ENCODE results near the gene CYP2A13.
"Not testable (repeated sequence)": the region's sequence is repeated elsewhere in the genome, so short reads cannot be mapped to it uniquely, and the experiment has no call there.

Gene CYP2A13

GRCh38 chr19:41120929-41121911 is 33.0 kb downstream of the CYP2A13 start:
- DNase-seq, result not testable (repeated sequence)

- not testable (repeated sequence) for DNase-seq
Observed at GRCh38 chr19:41122846-41123245, 34.6 kb downstream of the CYP2A13 start.

GRCh38 chr19:41123716-41124294 is 35.6 kb downstream of the CYP2A13 start:
- no peak for DNase-seq

- DNase-seq, result not testable (repeated sequence)
Observed at GRCh38 chr19:41126765-41127203, 38.5 kb downstream of the CYP2A13 start.

GRCh38 chr19:41127362-41127761 is 39.1 kb downstream of the CYP2A13 start:
- DNase-seq, result not testable (repeated sequence)

GRCh38 chr19:41127801-41128300 is 39.6 kb downstream of the CYP2A13 start:
- not testable (repeated sequence) for DNase-seq

- no peak for DNase-seq
Observed at GRCh38 chr19:41128692-41129091, 40.4 kb downstream of the CYP2A13 start.

GRCh38 chr19:41131186-41131585 is 42.9 kb downstream of the CYP2A13 start:
- DNase-seq, result no peak

GRCh38 chr19:41133260-41133659 is 45.0 kb downstream of the CYP2A13 start:
- DNase-seq, result no peak

GRCh38 chr19:41134616-41135015 is 46.4 kb downstream of the CYP2A13 start:
- no peak for DNase-seq

- DNase-seq, result not testable (repeated sequence)
Observed at GRCh38 chr19:41135390-41136384, 47.4 kb downstream of the CYP2A13 start.

- DNase-seq, result no peak
Observed at GRCh38 chr19:41136636-41137455, 48.6 kb downstream of the CYP2A13 start.

- DNase-seq, result peak; percentile 33
Observed at GRCh38 chr19:41144403-41144802, 56.2 kb downstream of the CYP2A13 start.

Data from NCI-H1436 (cell line).